GM23338 (cell line): Measurements from ENCODE around the gene PALLD. TPM values are rescaled to one million over a fixed set of nuclear protein-coding genes. Genes with fewer than 3 reads are reported as not detected.

Source experiments
- ATAC-seq: fragments of 200-7000 bp; cut with Tn5 transposase; 3 replicates; pipeline ENCODE4 v1.9.1; 2020
- DNase-seq: peaks from one replicate; pipeline ENCODE4 v3.0.0-alpha.2; 2015; ENCODE audit warnings: low spot score
- H2AFZ ChIP-seq: fragments of 200-600 bp; sonication (generic); 2 replicates; pipeline ENCODE4 v1.8.0; 2016; ENCODE audit warnings: antibody characterized with exemption, mild to moderate bottlenecking, moderate library complexity
- H3F3A ChIP-seq: fragments of 200-600 bp; sonication (generic); replicated peaks from 2 replicates; pipeline ENCODE4 v1.8.0; 2017; ENCODE audit warnings: antibody characterized with exemption, mixed run types, low read depth
- H3K27ac ChIP-seq: fragments of 200-600 bp; sonication (generic); 2 replicates; pipeline ENCODE4 v1.6.1; 2016; ENCODE audit warnings: low read depth
- H3K27me3 ChIP-seq: fragments of 200-600 bp; sonication (generic); 2 replicates; pipeline ENCODE4 v1.8.0; 2016; ENCODE audit warnings: mild to moderate bottlenecking, mixed run types, moderate library complexity; ENCODE audit not compliant: insufficient read depth
- H3K36me3 ChIP-seq: fragments of 200-600 bp; sonication (generic); 2 replicates; pipeline ENCODE4 v1.8.0; 2016; ENCODE audit warnings: mild to moderate bottlenecking; ENCODE audit not compliant: insufficient read depth
- H3K4me1 ChIP-seq: fragments of 200-600 bp; sonication (generic); 2 replicates; pipeline ENCODE4 v1.8.0; 2016; ENCODE audit warnings: mild to moderate bottlenecking, moderate library complexity; ENCODE audit not compliant: insufficient read depth
- H3K4me2 ChIP-seq: fragments of 200-600 bp; sonication (generic); 2 replicates; pipeline ENCODE4 v1.7.1; 2017; ENCODE audit warnings: mixed run types
- H3K4me3 ChIP-seq: fragments of 200-600 bp; sonication (generic); 2 replicates; pipeline ENCODE4 v1.6.1; 2016; ENCODE audit warnings: mixed run types
- H3K79me2 ChIP-seq: fragments of 200-600 bp; sonication (generic); replicated peaks from 2 replicates; pipeline ENCODE4 v1.8.0; 2017; ENCODE audit warnings: mild to moderate bottlenecking; ENCODE audit not compliant: insufficient read depth
- H3K9me2 ChIP-seq: fragments of 200-600 bp; sonication (generic); 2 replicates; pipeline ENCODE4 v1.8.0; 2017; ENCODE audit not compliant: insufficient read depth
- H4K20me1 ChIP-seq: fragments of 200-600 bp; sonication (generic); replicated peaks from 2 replicates; pipeline ENCODE4 v1.8.0; 2017; ENCODE audit warnings: mild to moderate bottlenecking; ENCODE audit not compliant: insufficient read depth
- H3K27ac Mint-ChIP-seq: 2 replicates; pipeline ENCODE4 v1.8.0; 2020; ENCODE audit warnings: inconsistent platforms, mild to moderate bottlenecking, moderate library complexity, mixed read lengths
- H3K27me3 Mint-ChIP-seq: 3 replicates; pipeline ENCODE4 v1.8.0; 2022; ENCODE audit warnings: low read depth, mild to moderate bottlenecking, moderate library complexity, mixed read lengths, inconsistent platforms; ENCODE audit not compliant: insufficient read depth, poor library complexity
- H3K36me3 Mint-ChIP-seq: 3 replicates; pipeline ENCODE4 v1.8.0; 2021; ENCODE audit warnings: low read depth, mild to moderate bottlenecking, inconsistent platforms, moderate library complexity, mixed read lengths
- H3K4me1 Mint-ChIP-seq: 3 replicates; pipeline ENCODE4 v1.8.0; 2020; ENCODE audit warnings: mild to moderate bottlenecking, inconsistent platforms, mixed read lengths
- H3K4me3 Mint-ChIP-seq: 3 replicates; pipeline ENCODE4 v1.8.0; 2021; ENCODE audit warnings: moderate library complexity, mild to moderate bottlenecking, inconsistent platforms, mixed read lengths
- H3K9me3 Mint-ChIP-seq: 3 replicates; pipeline ENCODE4 v1.8.0; 2020; ENCODE audit warnings: moderate library complexity, mild to moderate bottlenecking, inconsistent platforms, mixed read lengths
- CREB1 ChIP-seq: fragments of 250-450 bp; sonication (Bioruptor Pico); IDR thresholded peaks from 2 replicates; pipeline ENCODE4 v1.5.0; 2020; ENCODE audit warnings: low read depth, mild to moderate bottlenecking, moderate library complexity
- EZH2 ChIP-seq: fragments of 200-600 bp; sonication (generic); IDR thresholded peaks from one replicate; pipeline ENCODE4 v1.8.0; 2017; ENCODE audit warnings: antibody characterized with exemption, mild to moderate bottlenecking, low read depth; ENCODE audit not compliant: unreplicated experiment
- EZH2phosphoT487 ChIP-seq: fragments of 200-600 bp; sonication (generic); IDR thresholded peaks from one replicate; pipeline ENCODE4 v1.8.1; 2018; ENCODE audit warnings: antibody characterized with exemption; ENCODE audit not compliant: unreplicated experiment
- NANOG ChIP-seq: IDR thresholded peaks from 2 replicates; pipeline ENCODE4 v1.6.1; 2016; ENCODE audit warnings: antibody characterized with exemption, borderline replicate concordance
- POLR2AphosphoS5 ChIP-seq: IDR thresholded peaks from 2 replicates; pipeline ENCODE4 v1.6.1; 2016; ENCODE audit warnings: antibody characterized with exemption, low read depth
- STAT1 ChIP-seq: IDR thresholded peaks from one replicate; pipeline ENCODE4 v1.6.1; 2016; ENCODE audit warnings: antibody characterized with exemption; ENCODE audit not compliant: unreplicated experiment
- ZNF114 ChIP-seq: fragments of 250-450 bp; sonication (Bioruptor Pico); IDR thresholded peaks from 2 replicates; pipeline ENCODE4 v1.5.0; 2020; ENCODE audit warnings: mild to moderate bottlenecking, moderate library complexity
- ZNF331 ChIP-seq: fragments of 250-450 bp; sonication (Bioruptor Pico); IDR thresholded peaks from 2 replicates; pipeline ENCODE4 v1.5.0; 2020; ENCODE audit warnings: low read depth, mild to moderate bottlenecking, moderate library complexity
- polyA plus RNA-seq: library from polyadenylated mRNA; unstranded; fragments of >200 nt; fragmentation: Nextera tagmentation; extraction: Ambion mirVana; gene quantifications from 2 replicates; pipeline ENCODE4 v1.2.1, GENCODE V29; 2016
- total RNA-seq: library from RNA; depleted of rRNA; stranded (reverse); fragments of >200 nt; shearing (Covaris generic); gene quantifications from 2 replicates; pipeline ENCODE4 v1.2.3, GENCODE V29; 2014
- TF ChIP-seq, protein P1 (sequence below), 2 experiments: fragments of 200-600 bp in 1 of 2; sonication (generic) in 1 of 2; conservative IDR thresholded peaks; 2 replicates each; pipeline versions ENCODE4 v1.5.1 to v1.6.1; 2016 to 2017; ENCODE audit warnings: antibody characterized with exemption in 2 of 2, low read depth in 2 of 2, mild to moderate bottlenecking in 2 of 2, moderate library complexity in 1 of 2
- TF ChIP-seq, protein P2 (sequence below): IDR thresholded peaks from one replicate; pipeline ENCODE4 v1.6.1; 2018; ENCODE audit warnings: antibody characterized with exemption; ENCODE audit not compliant: unreplicated experiment
- TF ChIP-seq, protein P3 (sequence below): fragments of 250-450 bp; sonication (Bioruptor Pico); IDR thresholded peaks from 2 replicates; pipeline ENCODE4 v1.5.0; 2020; ENCODE audit warnings: mild to moderate bottlenecking, moderate library complexity
- TF ChIP-seq, protein P4 (sequence below): IDR thresholded peaks from 2 replicates; pipeline ENCODE4 v1.6.1; 2016; ENCODE audit warnings: antibody characterized with exemption

PALLD gene
- total and polyA plus RNA-seq, 2 experiments from 2014 or later, result 13.1 to 30.2 TPM

DNA sequence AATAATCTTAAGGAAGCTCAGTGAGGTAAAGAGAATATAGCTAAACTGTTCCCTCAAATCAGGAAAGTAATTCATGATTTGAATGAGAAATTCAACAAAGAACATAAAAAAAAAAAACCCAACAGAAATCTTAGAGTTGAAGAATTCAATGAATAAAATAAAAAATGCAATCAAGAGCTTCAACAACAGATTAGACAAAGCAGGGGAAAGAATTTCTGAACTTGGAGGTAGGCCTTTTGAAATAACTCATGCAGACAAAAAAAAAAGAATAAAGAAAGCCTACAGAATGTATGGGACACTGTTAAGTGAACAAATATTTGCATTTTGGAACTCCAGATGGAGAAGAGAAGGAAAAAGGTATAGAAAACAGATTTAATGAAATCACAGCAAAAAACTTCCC lies 435.3 kb downstream of the PALLD start:
- H3K4me3 Mint-ChIP-seq, result no peak overlapping the region
- Histone ChIP-seq H3K27ac (no peak overlapping the region), H3K4me3 (no peak overlapping the region), H2AFZ (no peak overlapping the region), H3F3A (no peaks in the 10 kb centered on the region), H3K4me2 (no peak overlapping the region), H3K36me3 (0 out of 2 replicates have a peak, but pooled peaks cover 5% of the 10 kb centered on the region), H4K20me1 (no peaks in the 10 kb centered on the region), H3K27me3 (no peaks in the 10 kb centered on the region), H3K9me2 (no peaks in the 10 kb centered on the region), H3K79me2 (no peaks in the 10 kb centered on the region), H3K4me1 (no peaks in the 10 kb centered on the region)
- TF ChIP-seq ZNF331 (CRISPR knock-in tag) (no peak), STAT1 (no peak), ZNF114 (no peak), POLR2AphosphoS5 (no peak), EZH2 (no peak), NANOG (no peak), EZH2phosphoT487 (no peak), CREB1 (CRISPR knock-in tag) (no peak)
- TF ChIP-seq, protein P1, sequence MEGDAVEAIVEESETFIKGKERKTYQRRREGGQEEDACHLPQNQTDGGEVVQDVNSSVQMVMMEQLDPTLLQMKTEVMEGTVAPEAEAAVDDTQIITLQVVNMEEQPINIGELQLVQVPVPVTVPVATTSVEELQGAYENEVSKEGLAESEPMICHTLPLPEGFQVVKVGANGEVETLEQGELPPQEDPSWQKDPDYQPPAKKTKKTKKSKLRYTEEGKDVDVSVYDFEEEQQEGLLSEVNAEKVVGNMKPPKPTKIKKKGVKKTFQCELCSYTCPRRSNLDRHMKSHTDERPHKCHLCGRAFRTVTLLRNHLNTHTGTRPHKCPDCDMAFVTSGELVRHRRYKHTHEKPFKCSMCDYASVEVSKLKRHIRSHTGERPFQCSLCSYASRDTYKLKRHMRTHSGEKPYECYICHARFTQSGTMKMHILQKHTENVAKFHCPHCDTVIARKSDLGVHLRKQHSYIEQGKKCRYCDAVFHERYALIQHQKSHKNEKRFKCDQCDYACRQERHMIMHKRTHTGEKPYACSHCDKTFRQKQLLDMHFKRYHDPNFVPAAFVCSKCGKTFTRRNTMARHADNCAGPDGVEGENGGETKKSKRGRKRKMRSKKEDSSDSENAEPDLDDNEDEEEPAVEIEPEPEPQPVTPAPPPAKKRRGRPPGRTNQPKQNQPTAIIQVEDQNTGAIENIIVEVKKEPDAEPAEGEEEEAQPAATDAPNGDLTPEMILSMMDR (conservative IDR thresholded peaks at IDR 0.05; ENCODE audit: low read depth in 2 of 2), result no peak
- TF ChIP-seq, protein P2, sequence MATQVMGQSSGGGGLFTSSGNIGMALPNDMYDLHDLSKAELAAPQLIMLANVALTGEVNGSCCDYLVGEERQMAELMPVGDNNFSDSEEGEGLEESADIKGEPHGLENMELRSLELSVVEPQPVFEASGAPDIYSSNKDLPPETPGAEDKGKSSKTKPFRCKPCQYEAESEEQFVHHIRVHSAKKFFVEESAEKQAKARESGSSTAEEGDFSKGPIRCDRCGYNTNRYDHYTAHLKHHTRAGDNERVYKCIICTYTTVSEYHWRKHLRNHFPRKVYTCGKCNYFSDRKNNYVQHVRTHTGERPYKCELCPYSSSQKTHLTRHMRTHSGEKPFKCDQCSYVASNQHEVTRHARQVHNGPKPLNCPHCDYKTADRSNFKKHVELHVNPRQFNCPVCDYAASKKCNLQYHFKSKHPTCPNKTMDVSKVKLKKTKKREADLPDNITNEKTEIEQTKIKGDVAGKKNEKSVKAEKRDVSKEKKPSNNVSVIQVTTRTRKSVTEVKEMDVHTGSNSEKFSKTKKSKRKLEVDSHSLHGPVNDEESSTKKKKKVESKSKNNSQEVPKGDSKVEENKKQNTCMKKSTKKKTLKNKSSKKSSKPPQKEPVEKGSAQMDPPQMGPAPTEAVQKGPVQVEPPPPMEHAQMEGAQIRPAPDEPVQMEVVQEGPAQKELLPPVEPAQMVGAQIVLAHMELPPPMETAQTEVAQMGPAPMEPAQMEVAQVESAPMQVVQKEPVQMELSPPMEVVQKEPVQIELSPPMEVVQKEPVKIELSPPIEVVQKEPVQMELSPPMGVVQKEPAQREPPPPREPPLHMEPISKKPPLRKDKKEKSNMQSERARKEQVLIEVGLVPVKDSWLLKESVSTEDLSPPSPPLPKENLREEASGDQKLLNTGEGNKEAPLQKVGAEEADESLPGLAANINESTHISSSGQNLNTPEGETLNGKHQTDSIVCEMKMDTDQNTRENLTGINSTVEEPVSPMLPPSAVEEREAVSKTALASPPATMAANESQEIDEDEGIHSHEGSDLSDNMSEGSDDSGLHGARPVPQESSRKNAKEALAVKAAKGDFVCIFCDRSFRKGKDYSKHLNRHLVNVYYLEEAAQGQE, result no peak
- TF ChIP-seq, protein P3, sequence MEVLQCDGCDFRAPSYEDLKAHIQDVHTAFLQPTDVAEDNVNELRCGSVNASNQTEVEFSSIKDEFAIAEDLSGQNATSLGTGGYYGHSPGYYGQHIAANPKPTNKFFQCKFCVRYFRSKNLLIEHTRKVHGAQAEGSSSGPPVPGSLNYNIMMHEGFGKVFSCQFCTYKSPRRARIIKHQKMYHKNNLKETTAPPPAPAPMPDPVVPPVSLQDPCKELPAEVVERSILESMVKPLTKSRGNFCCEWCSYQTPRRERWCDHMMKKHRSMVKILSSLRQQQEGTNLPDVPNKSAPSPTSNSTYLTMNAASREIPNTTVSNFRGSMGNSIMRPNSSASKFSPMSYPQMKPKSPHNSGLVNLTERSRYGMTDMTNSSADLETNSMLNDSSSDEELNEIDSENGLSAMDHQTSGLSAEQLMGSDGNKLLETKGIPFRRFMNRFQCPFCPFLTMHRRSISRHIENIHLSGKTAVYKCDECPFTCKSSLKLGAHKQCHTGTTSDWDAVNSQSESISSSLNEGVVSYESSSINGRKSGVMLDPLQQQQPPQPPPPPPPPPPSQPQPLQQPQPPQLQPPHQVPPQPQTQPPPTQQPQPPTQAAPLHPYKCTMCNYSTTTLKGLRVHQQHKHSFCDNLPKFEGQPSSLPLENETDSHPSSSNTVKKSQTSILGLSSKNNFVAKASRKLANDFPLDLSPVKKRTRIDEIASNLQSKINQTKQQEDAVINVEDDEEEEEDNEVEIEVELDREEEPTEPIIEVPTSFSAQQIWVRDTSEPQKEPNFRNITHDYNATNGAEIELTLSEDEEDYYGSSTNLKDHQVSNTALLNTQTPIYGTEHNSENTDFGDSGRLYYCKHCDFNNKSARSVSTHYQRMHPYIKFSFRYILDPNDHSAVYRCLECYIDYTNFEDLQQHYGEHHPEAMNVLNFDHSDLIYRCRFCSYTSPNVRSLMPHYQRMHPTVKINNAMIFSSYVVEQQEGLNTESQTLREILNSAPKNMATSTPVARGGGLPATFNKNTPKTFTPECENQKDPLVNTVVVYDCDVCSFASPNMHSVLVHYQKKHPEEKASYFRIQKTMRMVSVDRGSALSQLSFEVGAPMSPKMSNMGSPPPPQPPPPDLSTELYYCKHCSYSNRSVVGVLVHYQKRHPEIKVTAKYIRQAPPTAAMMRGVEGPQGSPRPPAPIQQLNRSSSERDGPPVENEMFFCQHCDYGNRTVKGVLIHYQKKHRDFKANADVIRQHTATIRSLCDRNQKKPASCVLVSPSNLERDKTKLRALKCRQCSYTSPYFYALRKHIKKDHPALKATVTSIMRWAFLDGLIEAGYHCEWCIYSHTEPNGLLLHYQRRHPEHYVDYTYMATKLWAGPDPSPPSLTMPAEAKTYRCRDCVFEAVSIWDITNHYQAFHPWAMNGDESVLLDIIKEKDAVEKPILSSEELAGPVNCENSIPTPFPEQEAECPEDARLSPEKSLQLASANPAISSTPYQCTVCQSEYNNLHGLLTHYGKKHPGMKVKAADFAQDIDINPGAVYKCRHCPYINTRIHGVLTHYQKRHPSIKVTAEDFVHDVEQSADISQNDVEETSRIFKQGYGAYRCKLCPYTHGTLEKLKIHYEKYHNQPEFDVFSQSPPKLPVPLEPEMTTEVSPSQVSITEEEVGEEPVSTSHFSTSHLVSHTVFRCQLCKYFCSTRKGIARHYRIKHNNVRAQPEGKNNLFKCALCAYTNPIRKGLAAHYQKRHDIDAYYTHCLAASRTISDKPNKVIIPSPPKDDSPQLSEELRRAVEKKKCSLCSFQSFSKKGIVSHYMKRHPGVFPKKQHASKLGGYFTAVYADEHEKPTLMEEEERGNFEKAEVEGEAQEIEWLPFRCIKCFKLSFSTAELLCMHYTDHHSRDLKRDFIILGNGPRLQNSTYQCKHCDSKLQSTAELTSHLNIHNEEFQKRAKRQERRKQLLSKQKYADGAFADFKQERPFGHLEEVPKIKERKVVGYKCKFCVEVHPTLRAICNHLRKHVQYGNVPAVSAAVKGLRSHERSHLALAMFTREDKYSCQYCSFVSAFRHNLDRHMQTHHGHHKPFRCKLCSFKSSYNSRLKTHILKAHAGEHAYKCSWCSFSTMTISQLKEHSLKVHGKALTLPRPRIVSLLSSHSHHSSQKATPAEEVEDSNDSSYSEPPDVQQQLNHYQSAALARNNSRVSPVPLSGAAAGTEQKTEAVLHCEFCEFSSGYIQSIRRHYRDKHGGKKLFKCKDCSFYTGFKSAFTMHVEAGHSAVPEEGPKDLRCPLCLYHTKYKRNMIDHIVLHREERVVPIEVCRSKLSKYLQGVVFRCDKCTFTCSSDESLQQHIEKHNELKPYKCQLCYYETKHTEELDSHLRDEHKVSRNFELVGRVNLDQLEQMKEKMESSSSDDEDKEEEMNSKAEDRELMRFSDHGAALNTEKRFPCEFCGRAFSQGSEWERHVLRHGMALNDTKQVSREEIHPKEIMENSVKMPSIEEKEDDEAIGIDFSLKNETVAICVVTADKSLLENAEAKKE (CRISPR knock-in tag), result no peak
- TF ChIP-seq, protein P4, sequence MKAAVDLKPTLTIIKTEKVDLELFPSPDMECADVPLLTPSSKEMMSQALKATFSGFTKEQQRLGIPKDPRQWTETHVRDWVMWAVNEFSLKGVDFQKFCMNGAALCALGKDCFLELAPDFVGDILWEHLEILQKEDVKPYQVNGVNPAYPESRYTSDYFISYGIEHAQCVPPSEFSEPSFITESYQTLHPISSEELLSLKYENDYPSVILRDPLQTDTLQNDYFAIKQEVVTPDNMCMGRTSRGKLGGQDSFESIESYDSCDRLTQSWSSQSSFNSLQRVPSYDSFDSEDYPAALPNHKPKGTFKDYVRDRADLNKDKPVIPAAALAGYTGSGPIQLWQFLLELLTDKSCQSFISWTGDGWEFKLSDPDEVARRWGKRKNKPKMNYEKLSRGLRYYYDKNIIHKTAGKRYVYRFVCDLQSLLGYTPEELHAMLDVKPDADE, result no peak
- H3K27me3 Mint-ChIP-seq, result peaks cover 9% of the 10 kb centered on the region
- no peak for ATAC-seq
- peaks cover 36% of the 10 kb centered on the region for H3K9me3 Mint-ChIP-seq
- H3K4me1 Mint-ChIP-seq, result no peaks in the 10 kb centered on the region
- no peak for DNase-seq
- H3K36me3 Mint-ChIP-seq, result peaks cover 34% of the 10 kb centered on the region
- no peak overlapping the region for H3K27ac Mint-ChIP-seq
